ENCODE measurements around the gene MMAB. TPM values are rescaled to one million over a fixed set of nuclear protein-coding genes. Genes with fewer than 3 reads are reported as not detected.
A peak's percentile ranks its signal among the peaks of the same experiment; 100 is the strongest.

The MMAB gene
- total RNA-seq, 1 experiment from 2014 or later = 49.2 TPM

GRCh38 chr12:109589691-109590245, 16.5 kb upstream of the MMAB start:
- in situ Hi-C loops (cut with HindIII; ENCODE audit: low pct_unique_long_range_greater_than_20kb, low sequenced_read_pairs) = no loop called here
- no peak for DNase-seq (ENCODE audit: low read depth)

DNA sequence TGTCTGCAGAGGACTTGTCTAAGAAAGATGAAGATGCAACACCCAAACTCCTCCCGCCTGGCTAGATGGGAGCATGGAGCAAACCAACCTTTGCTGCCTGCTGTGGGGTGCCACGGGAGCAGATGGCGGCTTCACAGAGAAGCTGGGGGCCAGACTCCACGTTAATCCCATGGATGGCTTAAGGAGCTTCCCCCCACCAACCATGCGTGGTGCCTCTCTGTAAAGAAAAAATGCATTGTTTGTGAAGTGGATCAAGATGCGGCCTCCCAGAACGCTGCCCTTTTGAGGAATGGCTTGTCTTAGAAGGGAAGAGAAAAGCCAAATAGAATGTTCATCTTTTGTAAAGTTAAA, 15.9 kb upstream of the MMAB start:
- in situ Hi-C loops (cut with HindIII; ENCODE audit: low pct_unique_long_range_greater_than_20kb, low sequenced_read_pairs) = no loop called here
- no peak for DNase-seq (ENCODE audit: low read depth)

DNA sequence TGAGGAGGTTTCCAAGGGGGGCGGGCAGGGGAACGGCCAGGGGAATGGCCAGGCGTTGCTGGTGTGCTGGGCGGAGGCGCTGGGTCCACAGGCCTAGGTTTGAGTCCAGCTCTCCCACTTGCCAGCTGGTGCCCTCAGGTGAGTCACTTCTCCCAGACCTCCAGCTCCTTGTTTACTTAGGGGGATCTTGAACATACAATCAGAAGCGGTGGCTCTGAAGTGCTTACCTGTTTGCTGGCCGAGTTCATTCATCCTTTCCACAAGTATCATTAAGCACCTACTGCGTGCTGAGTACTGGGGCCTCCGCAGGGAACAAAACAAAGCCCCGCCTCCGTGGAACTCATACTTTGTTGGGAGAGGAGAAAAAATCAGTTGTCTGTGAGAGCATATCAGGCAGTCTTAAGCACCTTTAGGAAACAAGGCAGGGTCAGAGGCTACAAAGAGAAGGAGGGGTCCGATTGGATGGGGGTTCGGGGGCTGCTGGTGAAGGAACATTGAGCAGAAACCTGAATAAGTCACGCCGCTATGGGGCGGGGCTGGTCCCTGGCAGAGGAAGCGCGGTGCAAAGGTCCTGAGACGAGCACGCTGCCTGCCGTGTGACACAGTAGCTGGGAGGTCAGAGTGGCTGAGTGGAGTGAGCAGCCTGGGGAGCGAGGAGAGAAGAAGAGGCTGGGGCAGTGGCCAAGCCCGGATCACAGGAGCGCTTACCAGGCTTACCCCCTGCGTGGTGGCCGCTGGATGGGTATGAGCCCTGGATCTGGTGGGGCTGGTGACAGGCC, 15.3 kb upstream of the MMAB start:
- no peak for DNase-seq (ENCODE audit: low read depth)
- in situ Hi-C loops (cut with HindIII; ENCODE audit: low pct_unique_long_range_greater_than_20kb, low sequenced_read_pairs) = no loop called here

- in situ Hi-C loops (cut with HindIII; ENCODE audit: low pct_unique_long_range_greater_than_20kb, low sequenced_read_pairs) = no loop called here
- no peak for DNase-seq (ENCODE audit: low read depth)
Measured at GRCh38 chr12:109587921-109588320, 14.6 kb upstream of the MMAB start.

DNA sequence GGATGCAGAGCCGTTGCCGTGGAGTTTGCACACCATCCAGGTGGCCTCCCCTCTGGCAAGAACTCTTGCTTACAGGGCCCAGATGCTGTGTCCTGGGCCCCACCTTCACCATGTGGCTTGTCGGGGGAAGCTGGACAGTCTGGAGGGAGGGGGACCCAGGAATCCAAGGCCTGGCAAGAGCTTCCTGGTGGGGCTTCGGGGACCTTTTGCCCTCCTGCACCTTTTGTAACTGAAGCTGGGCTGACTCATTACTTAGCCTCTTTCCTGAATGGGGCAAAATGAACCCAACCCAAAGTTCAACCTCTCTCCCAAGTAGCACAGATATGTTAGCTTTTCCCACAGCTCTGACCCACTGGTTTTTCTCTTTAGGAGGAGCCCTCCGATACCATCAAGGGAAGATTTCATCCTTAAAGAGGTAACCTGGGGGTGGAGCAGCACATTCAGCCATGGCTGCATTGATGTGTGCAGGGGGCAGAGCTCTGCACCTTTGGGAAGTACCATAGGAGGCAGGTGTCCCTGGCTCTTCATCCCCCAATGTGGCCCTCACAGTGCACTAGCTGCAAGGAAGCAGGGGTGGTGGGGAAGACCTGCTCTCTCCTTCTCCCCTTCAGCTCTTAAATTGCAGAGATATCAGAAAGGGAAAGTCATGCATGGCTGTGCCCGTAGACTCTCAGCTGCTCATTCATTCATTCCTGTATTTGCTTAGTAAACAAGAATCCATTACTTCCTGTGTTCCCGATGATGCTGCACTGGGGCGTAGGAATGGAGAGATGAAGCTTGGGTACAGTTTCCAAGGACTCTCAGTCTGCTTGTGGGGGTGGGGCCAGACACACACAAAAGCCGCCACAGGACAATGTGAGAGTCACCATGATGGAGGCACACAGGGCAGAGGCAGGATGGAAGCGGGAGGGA, 13.3 kb upstream of the MMAB start:
- in situ Hi-C loops (cut with HindIII; ENCODE audit: low pct_unique_long_range_greater_than_20kb, low sequenced_read_pairs) = no loop called here
- DNase-seq (ENCODE audit: low read depth) = no peak

GRCh38 chr12:109583733-109584132, 10.4 kb upstream of the MMAB start:
- in situ Hi-C loops (cut with HindIII; ENCODE audit: low pct_unique_long_range_greater_than_20kb, low sequenced_read_pairs) = no loop called here
- DNase-seq (ENCODE audit: low read depth) = no peak

- in situ Hi-C loops (cut with HindIII; ENCODE audit: low pct_unique_long_range_greater_than_20kb, low sequenced_read_pairs) = no loop called here
- DNase-seq (ENCODE audit: low read depth) = no peak
Measured at GRCh38 chr12:109582636-109583035, 9.3 kb upstream of the MMAB start.

- in situ Hi-C loops (cut with HindIII; ENCODE audit: low pct_unique_long_range_greater_than_20kb, low sequenced_read_pairs) = no loop called here
- DNase-seq (ENCODE audit: low read depth) = peak; percentile 53
Measured at GRCh38 chr12:109581856-109582255, 8.6 kb upstream of the MMAB start.

DNA sequence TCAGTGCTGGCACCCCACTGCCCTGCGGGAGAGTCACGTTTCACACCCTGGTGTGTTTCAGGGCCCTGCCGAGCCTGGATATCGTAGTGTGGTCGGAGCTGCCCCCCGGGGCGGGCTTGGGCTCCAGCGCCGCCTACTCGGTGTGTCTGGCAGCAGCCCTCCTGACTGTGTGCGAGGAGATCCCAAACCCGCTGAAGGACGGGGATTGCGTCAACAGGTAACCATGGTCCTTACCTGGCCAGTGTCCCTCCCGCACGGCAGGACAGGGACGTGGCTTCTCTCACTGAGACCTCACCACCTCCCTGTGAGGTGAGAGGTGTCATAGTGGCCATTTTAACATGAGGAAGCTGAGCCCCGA, 8.0 kb upstream of the MMAB start:
- in situ Hi-C loops (cut with HindIII; ENCODE audit: low pct_unique_long_range_greater_than_20kb, low sequenced_read_pairs) = no loop called here
- no peak for DNase-seq (ENCODE audit: low read depth)

DNA sequence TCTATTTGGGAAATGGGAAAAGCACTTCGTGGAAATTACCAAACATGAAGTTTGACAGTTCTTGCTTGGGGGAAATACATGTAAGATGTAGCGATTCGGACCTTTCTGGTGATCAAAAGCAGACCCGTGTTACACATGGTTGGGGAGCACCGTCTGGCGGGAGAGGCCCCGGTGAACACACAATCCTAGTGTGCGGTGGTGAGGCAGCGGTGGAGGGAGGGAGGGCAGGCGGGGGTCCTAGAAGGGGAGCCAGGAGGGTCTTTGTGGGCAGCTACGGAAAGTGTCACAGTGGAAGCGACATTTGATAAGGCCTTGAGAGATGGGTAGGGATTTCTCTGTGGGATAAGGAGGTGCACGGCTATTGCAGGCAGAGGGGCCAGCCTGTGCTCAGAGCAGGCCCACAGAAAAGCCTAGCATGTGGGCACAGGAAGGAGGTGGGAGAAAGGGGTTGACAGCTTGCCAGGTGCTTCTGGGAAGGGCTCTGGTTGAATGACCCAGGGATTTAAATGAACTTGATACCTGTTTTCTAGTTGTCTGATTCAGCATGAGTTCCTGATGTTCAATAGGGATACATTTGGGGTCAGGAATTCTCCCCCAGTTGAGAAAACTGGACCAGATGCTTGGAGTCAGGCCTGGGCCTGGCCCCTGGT, 7.5 kb upstream of the MMAB start:
- DNase-seq (ENCODE audit: low read depth) = no peak
- in situ Hi-C loops (cut with HindIII; ENCODE audit: low pct_unique_long_range_greater_than_20kb, low sequenced_read_pairs) = no loop called here

- in situ Hi-C loops (cut with HindIII; ENCODE audit: low pct_unique_long_range_greater_than_20kb, low sequenced_read_pairs) = no loop called here
- DNase-seq (ENCODE audit: low read depth) = no peak
Measured at GRCh38 chr12:109580272-109580671, 7.0 kb upstream of the MMAB start.

DNA sequence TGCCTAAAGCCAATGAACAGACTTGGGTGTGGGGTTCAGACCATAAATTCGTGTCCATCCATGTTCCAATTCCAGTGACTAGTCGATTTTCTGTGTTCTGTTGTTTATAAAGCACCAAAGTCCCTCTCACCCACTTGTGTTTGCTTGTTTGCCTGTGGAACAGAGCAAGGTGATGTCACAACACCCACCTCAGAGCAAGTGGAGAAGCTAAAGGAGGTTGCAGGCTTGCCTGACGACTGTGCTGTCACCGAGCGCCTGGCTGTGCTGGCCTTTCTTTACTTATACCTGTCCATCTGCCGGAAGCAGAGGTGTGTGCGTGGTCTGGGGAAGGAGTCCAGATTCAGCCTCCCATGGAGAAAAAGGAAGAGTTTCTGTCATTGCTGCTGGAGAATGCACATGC, 6.3 kb upstream of the MMAB start:
- in situ Hi-C loops (cut with HindIII; ENCODE audit: low pct_unique_long_range_greater_than_20kb, low sequenced_read_pairs) = no loop called here

DNA sequence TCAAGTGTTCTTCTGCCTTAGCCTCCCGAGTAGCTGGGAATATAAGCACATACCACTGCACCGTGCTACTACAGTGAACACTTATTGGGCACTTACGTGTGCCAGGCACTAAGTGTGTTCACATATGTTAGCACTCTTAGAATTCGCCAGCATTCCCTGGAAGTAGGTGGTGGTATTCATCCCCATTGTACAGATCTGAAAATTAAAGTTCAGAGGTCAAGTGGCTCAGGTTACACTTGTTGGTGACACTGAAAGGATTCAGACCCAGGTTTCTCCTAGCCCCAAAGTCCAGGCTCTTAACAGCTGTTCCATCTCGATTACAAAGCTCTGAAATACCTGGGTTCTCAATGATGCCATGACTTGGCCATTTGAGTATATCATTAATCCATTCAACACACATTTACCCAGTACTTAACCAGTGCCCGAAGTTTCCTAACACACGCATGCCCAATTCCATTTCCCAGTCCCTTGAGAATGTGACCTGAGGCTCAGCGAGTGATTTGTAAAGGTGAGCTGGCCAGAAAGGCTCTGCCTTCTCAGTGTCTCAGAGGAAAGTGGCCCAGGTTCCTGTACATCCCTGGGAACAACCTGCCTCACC, 5.1 kb upstream of the MMAB start:
- in situ Hi-C loops (cut with HindIII; ENCODE audit: low pct_unique_long_range_greater_than_20kb, low sequenced_read_pairs) = no loop called here
- no peak for DNase-seq (ENCODE audit: low read depth)

More for the DNA sequence above, 6.3 kb upstream of the MMAB start:
- no peak for DNase-seq (ENCODE audit: low read depth)

GRCh38 chr12:109577311-109577710, 4.0 kb upstream of the MMAB start:
- in situ Hi-C loops (cut with HindIII; ENCODE audit: low pct_unique_long_range_greater_than_20kb, low sequenced_read_pairs) = no loop called here
- DNase-seq (ENCODE audit: low read depth) = no peak

DNA sequence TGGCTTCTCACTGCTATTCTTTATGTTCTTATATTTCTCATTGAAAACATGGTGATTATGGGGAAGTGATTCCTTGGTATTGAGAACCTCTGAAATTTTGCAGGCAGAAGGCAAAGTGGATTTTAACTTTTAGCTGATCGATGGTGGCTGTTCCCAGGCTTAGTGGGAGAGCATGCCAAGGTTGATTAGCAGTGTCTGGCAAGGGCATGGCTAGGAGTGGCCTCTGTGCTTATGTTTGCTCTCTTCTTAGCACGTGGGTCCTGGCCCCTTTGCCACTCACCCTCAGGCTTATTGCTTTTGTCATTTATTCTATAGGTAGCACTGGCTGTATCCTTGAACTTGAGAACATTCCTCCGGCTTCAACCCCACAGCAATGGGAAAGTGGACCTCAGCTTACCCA, 2.4 kb upstream of the MMAB start:
- in situ Hi-C loops (cut with HindIII; ENCODE audit: low pct_unique_long_range_greater_than_20kb, low sequenced_read_pairs) = no loop called here
- DNase-seq (ENCODE audit: low read depth) = no peak

DNA sequence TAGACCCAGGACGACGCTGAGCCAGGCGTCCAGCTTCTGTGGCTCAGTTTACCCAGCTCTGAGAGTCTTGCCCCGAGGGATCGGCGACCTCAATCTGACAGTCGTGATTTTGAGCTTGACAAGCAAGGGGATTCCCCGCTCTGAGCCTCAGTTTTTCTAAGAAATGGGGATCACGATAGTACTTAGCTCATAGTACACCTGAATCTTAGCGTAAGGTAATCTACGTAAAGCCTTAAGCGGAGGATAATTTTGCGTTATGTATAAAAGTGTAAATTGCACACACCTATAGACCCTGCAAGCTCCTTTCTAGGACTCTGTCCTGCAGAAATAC, 575 bp upstream of the MMAB start:
- DNase-seq (ENCODE audit: low read depth) = no peak
- in situ Hi-C loops (cut with HindIII; ENCODE audit: low pct_unique_long_range_greater_than_20kb, low sequenced_read_pairs) = no loop called here

DNA sequence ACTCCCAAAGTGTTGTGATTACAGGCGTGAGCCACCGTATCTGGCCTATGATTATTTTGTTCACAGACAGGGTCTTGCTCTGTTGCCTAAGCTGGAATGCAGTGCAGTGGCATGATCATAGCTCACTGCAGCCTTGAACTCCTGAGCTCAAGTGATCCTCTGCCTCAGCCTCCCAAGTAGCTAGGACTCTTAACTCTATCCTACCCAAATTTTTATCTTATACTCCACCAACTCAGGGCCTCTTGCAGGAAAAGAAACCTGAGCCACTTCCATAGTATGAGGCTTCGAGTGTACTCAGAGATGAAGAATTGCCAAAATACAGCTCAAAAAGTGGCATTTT, 828 bp downstream of the MMAB start:
- no peak for DNase-seq (ENCODE audit: low read depth)
- in situ Hi-C loops (cut with HindIII; ENCODE audit: low pct_unique_long_range_greater_than_20kb, low sequenced_read_pairs) = no loop called here

- DNase-seq (ENCODE audit: low read depth) = no peak
- in situ Hi-C loops (cut with HindIII; ENCODE audit: low pct_unique_long_range_greater_than_20kb, low sequenced_read_pairs) = no loop called here
Measured at GRCh38 chr12:109571773-109572505, 1.4 kb downstream of the MMAB start.
